Measurements from ENCODE around the gene CITED1. TPM values are rescaled to one million over a fixed set of nuclear protein-coding genes. Genes with fewer than 3 reads are reported as not detected.
A peak's percentile ranks its signal among the peaks of the same experiment; 100 is the strongest.

CITED1 gene
- total RNA-seq, 2 donors from 2014 or later: 0.40 to 0.93 TPM

DNA sequence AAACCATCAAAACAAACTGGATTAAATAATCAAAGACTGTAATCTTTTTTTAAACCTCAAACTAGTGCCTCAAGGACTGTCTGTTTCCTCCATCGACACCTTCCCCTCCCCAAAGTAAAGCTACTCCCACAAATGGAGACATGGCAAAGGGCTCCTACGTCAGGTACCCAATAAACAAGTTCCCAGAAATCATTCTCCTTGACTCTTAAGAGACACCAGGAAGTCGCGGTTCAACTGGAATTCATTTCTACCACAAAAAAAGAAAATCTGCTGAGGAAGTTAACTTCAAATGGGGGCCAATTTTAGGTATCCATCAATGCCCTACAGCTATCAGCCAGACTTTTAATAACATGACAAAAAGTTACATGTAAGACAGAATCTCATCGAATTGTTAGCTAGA lies 31.2 kb downstream of the CITED1 start:
- Histone ChIP-seq H3K9me3 (ENCODE audit: control insufficient read depth, low read length) (no peaks in the 10 kb centered on the region), H3K27ac (ENCODE audit: low read depth, low read length) (no peak overlapping the region), H3K4me1 (ENCODE audit: control insufficient read depth, insufficient read depth, low read length) (no peaks in the 10 kb centered on the region), H3K9ac (ENCODE audit: extremely low read depth, low read length, poor library complexity, severe bottlenecking) (no peak overlapping the region), H3K4me3 (ENCODE audit: low read length) (peak overlapping the region; percentile 99), H3K27me3 (ENCODE audit: control insufficient read depth, insufficient read depth, low read length, poor library complexity, severe bottlenecking) (no peaks in the 10 kb centered on the region), H3K36me3 (ENCODE audit: control insufficient read depth, insufficient read depth, low read length) (peaks cover 57% of the 10 kb centered on the region)
- WGBS, 2 experiments (ENCODE audit: insufficient coverage in 1 of 2, insufficient read length in 1 of 2): 98% methylated on average over 5 of the region's 5 CpGs; no CpG with 5 or more reads in 1 of the 2 experiments
- Mint-ChIP-seq H3K27me3 (ENCODE audit: insufficient read depth) (no peaks in the 10 kb centered on the region), H3K36me3 (ENCODE audit: low read depth) (peaks cover 62% of the 10 kb centered on the region), H3K4me3 (peak overlapping the region; percentile 84), H3K4me1 (peaks cover 28% of the 10 kb centered on the region), H3K27ac (peak overlapping the region; percentile 7), H3K9me3 (peaks cover 1% of the 10 kb centered on the region)
- TF ChIP-seq, protein P1, sequence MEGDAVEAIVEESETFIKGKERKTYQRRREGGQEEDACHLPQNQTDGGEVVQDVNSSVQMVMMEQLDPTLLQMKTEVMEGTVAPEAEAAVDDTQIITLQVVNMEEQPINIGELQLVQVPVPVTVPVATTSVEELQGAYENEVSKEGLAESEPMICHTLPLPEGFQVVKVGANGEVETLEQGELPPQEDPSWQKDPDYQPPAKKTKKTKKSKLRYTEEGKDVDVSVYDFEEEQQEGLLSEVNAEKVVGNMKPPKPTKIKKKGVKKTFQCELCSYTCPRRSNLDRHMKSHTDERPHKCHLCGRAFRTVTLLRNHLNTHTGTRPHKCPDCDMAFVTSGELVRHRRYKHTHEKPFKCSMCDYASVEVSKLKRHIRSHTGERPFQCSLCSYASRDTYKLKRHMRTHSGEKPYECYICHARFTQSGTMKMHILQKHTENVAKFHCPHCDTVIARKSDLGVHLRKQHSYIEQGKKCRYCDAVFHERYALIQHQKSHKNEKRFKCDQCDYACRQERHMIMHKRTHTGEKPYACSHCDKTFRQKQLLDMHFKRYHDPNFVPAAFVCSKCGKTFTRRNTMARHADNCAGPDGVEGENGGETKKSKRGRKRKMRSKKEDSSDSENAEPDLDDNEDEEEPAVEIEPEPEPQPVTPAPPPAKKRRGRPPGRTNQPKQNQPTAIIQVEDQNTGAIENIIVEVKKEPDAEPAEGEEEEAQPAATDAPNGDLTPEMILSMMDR (conservative IDR thresholded peaks at IDR 0.05): no peak
- no peak for DNase-seq

DNA sequence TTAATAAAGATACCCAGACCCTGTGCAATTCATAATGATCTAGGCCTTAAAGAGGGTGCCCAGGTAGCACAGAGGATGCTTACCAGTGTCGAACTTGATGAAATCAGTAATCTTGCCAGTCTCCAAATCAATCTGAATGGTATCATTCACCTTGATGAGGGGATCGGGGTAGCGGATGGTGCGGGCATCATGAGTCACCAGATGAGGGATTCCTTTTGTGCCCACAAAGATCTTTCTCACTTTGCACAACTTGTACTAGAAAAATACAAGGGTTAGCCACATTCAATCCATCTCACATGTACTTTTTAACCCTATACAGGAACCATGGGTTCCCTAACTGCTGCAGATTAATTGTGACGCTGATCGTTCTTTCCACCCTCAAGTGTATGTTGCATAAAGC lies 32.0 kb downstream of the CITED1 start:
- peak overlapping the region; percentile 84 for H3K4me3 Mint-ChIP-seq
- H3K27ac Mint-ChIP-seq: no peak overlapping the region
- WGBS, 2 experiments (ENCODE audit: insufficient coverage in 1 of 2, insufficient read length in 1 of 2): 90 to 95% methylated on average over 2 to 6 of the region's 6 CpGs
- peaks cover 64% of the 10 kb centered on the region for H3K36me3 ChIP-seq (ENCODE audit: control insufficient read depth, insufficient read depth, low read length)
- TF ChIP-seq, protein P1 (conservative IDR thresholded peaks at IDR 0.05): no peak
- H3K9me3 ChIP-seq (ENCODE audit: control insufficient read depth, low read length): no peaks in the 10 kb centered on the region
- no peak overlapping the region for H3K9ac ChIP-seq (ENCODE audit: extremely low read depth, low read length, poor library complexity, severe bottlenecking)
- H3K4me3 ChIP-seq (ENCODE audit: low read length): peak overlapping the region; percentile 99
- peaks cover 28% of the 10 kb centered on the region for H3K4me1 Mint-ChIP-seq
- no peaks in the 10 kb centered on the region for H3K27me3 ChIP-seq (ENCODE audit: control insufficient read depth, insufficient read depth, low read length, poor library complexity, severe bottlenecking)
- peaks cover 1% of the 10 kb centered on the region for H3K9me3 Mint-ChIP-seq
- no peaks in the 10 kb centered on the region for H3K4me1 ChIP-seq (ENCODE audit: control insufficient read depth, insufficient read depth, low read length)
- peaks cover 70% of the 10 kb centered on the region for H3K36me3 Mint-ChIP-seq (ENCODE audit: low read depth)
- DNase-seq: no peak
- no peaks in the 10 kb centered on the region for H3K27me3 Mint-ChIP-seq (ENCODE audit: insufficient read depth)
- H3K27ac ChIP-seq (ENCODE audit: low read depth, low read length): no peak overlapping the region

DNA sequence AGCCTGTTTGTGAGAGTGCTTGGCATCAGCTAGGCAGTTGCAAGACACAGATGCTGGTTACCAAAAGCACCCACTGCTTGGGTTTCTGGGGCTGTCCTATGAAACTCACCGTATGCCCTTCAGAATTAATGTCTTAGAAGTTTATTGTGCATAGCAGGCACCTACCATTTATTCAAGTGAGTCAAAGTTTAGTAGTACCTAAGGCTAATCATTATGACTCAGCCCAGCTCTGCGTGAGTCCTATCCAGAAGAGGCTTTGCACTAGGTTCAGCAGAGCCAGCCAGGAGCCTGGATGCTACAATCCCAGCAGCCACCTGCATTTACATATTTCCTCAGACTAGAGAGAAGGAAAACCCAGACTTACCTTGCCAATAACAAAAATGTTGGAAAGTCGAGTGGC lies 32.8 kb downstream of the CITED1 start:
- H3K4me1 ChIP-seq (ENCODE audit: control insufficient read depth, insufficient read depth, low read length): no peaks in the 10 kb centered on the region
- H3K4me3 ChIP-seq (ENCODE audit: low read length): no peak overlapping the region
- H3K4me1 Mint-ChIP-seq: peaks cover 28% of the 10 kb centered on the region
- no peaks in the 10 kb centered on the region for H3K9me3 ChIP-seq (ENCODE audit: control insufficient read depth, low read length)
- TF ChIP-seq, protein P1 (conservative IDR thresholded peaks at IDR 0.05): no peak
- peaks cover 1% of the 10 kb centered on the region for H3K9me3 Mint-ChIP-seq
- no peak for DNase-seq
- no peak overlapping the region for H3K9ac ChIP-seq (ENCODE audit: extremely low read depth, low read length, poor library complexity, severe bottlenecking)
- no peak overlapping the region for H3K27ac Mint-ChIP-seq
- no peaks in the 10 kb centered on the region for H3K27me3 ChIP-seq (ENCODE audit: control insufficient read depth, insufficient read depth, low read length, poor library complexity, severe bottlenecking)
- H3K27me3 Mint-ChIP-seq (ENCODE audit: insufficient read depth): no peaks in the 10 kb centered on the region
- H3K36me3 ChIP-seq (ENCODE audit: control insufficient read depth, insufficient read depth, low read length): peaks cover 69% of the 10 kb centered on the region
- 96 to 100% methylated on average over 1 to 3 of the region's 3 CpGs for WGBS, 2 experiments (ENCODE audit: insufficient coverage in 1 of 2, insufficient read length in 1 of 2)
- peaks cover 79% of the 10 kb centered on the region for H3K36me3 Mint-ChIP-seq (ENCODE audit: low read depth)
- no peak overlapping the region for H3K4me3 Mint-ChIP-seq
- no peak overlapping the region for H3K27ac ChIP-seq (ENCODE audit: low read depth, low read length)

Measured in endodermal cell (in vitro differentiated cells).